HG03175 (cell line): ENCODE measurements around the gene SETSIP.
"Not testable (repeated sequence)": the region's sequence is repeated elsewhere in the genome, so short reads cannot be mapped to it uniquely, and the experiment has no call there.

Source experiments
- ATAC-seq: cut with Tn5 transposase; IDR thresholded peaks from one replicate; pipeline ENCODE4 v1.9.1; 2021; ENCODE audit warnings: mild to moderate bottlenecking, moderate library complexity; ENCODE audit not compliant: unreplicated experiment

The SETSIP gene

GRCh38 chr1:92075311-92075710 lies at the start of gene SETSIP:
Gene SETSIP (minus strand): TSS chr1:92075411. CDS start chr1:92075411, 0 bp downstream.
- ATAC-seq, result no peak

GRCh38 chr1:92123868-92124267 lies 48.7 kb upstream of the SETSIP start:
- no peak for ATAC-seq

GRCh38 chr1:92118826-92119225 lies 43.6 kb upstream of the SETSIP start:
- ATAC-seq, result no peak

- ATAC-seq, result no peak
Observed at GRCh38 chr1:92117526-92117925, 42.3 kb upstream of the SETSIP start.

- no peak for ATAC-seq
Observed at GRCh38 chr1:92108631-92109030, 33.4 kb upstream of the SETSIP start.

- no peak for ATAC-seq
Observed at GRCh38 chr1:92105546-92106081, 30.4 kb upstream of the SETSIP start.

GRCh38 chr1:92096317-92096716 lies 21.1 kb upstream of the SETSIP start:
- ATAC-seq, result no peak

GRCh38 chr1:92095874-92096273 lies 20.7 kb upstream of the SETSIP start:
- ATAC-seq, result no peak

GRCh38 chr1:92094595-92094994 lies 19.4 kb upstream of the SETSIP start:
- ATAC-seq, result no peak

GRCh38 chr1:92094090-92094489 lies 18.9 kb upstream of the SETSIP start:
- no peak for ATAC-seq

GRCh38 chr1:92091625-92092024 lies 16.4 kb upstream of the SETSIP start:
- ATAC-seq, result no peak

- no peak for ATAC-seq
Observed at GRCh38 chr1:92087542-92087941, 12.3 kb upstream of the SETSIP start.

GRCh38 chr1:92085727-92086126 lies 10.5 kb upstream of the SETSIP start:
- ATAC-seq, result no peak

GRCh38 chr1:92084651-92085050 lies 9.4 kb upstream of the SETSIP start:
- no peak for ATAC-seq

- no peak for ATAC-seq
Observed at GRCh38 chr1:92081031-92081430, 5.8 kb upstream of the SETSIP start.

GRCh38 chr1:92080128-92080985 lies 5.1 kb upstream of the SETSIP start, which contains the start of gene BTBD8:
Gene BTBD8 (plus strand): TSS chr1:92080345. CDS start chr1:92080572, 227 bp downstream.
- ATAC-seq, result peak; percentile 96

GRCh38 chr1:92079441-92079840 lies 4.2 kb upstream of the SETSIP start:
- no peak for ATAC-seq

- ATAC-seq, result not testable (repeated sequence)
Observed at GRCh38 chr1:92078077-92078476, 2.9 kb upstream of the SETSIP start.

GRCh38 chr1:92076363-92076762 lies 1.2 kb upstream of the SETSIP start:
- no peak for ATAC-seq

- ATAC-seq, result not testable (repeated sequence)
Observed at GRCh38 chr1:92074446-92074845, 765 bp downstream of the SETSIP start.

GRCh38 chr1:92070892-92071291 lies 4.3 kb downstream of the SETSIP start:
- no peak for ATAC-seq

- no peak for ATAC-seq
Observed at GRCh38 chr1:92066321-92066720, 8.9 kb downstream of the SETSIP start.
